HCT116 (cell line): ENCODE measurements around the gene RENBP.

Experiments used
- EZH2 ChIP-seq: fragments of 200-600 bp; sonication (generic); IDR thresholded peaks from 2 replicates; pipeline ENCODE4 v1.6.1; 2017; ENCODE audit warnings: antibody characterized with exemption, mixed run types
- POLR2A ChIP-seq: IDR thresholded peaks from 2 replicates; pipeline ENCODE4 v1.7.0; 2011; ENCODE audit warnings: borderline replicate concordance; ENCODE audit not compliant: insufficient read depth, insufficient read length; ENCODE audit errors: extremely low read depth
- YY1 ChIP-seq: IDR thresholded peaks from 2 replicates; pipeline ENCODE4 v1.6.1; 2011; ENCODE audit warnings: low read length, low read depth, moderate library complexity, mild to moderate bottlenecking; ENCODE audit not compliant: insufficient replicate concordance; ENCODE audit errors: extremely low read depth
- TF ChIP-seq, protein P1 (sequence below), 3 experiments: fragments of 200-600 bp in 1 of 3; sonication (generic) in 1 of 3; IDR thresholded peaks in 2 of 3; conservative IDR thresholded peaks in 1 of 3; 2 replicates each; pipeline ENCODE4 v1.5.1; 2012 to 2017; ENCODE audit warnings: low read depth in 2 of 3, low read length in 2 of 3, antibody characterized with exemption in 1 of 3, borderline replicate concordance in 1 of 3, control low read depth in 1 of 3, mild to moderate bottlenecking in 1 of 3, mixed read lengths in 1 of 3, mixed run types in 1 of 3, moderate library complexity in 1 of 3; ENCODE audit not compliant: insufficient read depth in 1 of 3
- TF ChIP-seq, protein P2 (sequence below): IDR thresholded peaks from 2 replicates; pipeline ENCODE4 v1.6.1; 2012; ENCODE audit warnings: low read depth

DNA sequence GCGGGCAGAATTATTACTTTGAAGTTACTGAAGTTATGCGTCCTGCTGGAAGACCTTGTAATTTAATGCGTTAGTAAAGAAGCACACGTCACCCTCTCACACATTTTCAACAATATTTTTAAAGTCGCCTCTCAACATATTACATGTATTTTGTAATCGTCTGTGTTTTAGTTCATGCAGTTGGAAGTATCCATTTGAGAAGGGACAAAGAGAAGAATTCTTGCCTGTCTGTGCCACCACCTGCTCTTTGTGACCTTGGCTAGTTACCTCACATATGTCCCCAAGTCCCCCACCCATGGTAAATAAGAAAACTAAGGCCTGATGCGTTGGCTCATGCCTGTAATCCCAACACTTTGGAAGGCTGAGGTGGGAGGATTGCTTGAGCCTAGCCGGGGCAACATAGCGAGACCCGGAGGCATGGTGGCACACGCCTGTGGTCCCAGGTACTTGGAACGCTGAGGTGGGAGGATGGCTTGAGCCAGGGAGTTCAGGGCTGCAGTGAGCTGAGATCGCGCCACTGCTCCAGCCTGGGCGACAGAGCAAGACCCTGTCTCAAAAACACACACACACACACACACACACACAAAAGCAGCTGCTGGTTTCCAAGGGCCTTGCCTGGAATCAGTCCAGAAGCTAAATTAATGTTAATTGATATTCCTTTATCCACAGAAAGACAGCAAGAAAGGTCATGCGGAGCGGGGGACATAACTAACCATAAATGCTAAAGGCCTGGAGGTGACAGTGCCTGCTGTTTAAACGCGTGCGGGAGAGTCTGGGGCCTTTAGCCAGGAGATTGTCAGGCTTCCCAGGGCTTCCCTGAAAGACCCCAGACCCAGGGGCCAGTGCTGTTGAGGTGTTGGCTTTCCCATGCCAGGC, 28.9 kb upstream of the RENBP start:
- TF ChIP-seq, protein P1, sequence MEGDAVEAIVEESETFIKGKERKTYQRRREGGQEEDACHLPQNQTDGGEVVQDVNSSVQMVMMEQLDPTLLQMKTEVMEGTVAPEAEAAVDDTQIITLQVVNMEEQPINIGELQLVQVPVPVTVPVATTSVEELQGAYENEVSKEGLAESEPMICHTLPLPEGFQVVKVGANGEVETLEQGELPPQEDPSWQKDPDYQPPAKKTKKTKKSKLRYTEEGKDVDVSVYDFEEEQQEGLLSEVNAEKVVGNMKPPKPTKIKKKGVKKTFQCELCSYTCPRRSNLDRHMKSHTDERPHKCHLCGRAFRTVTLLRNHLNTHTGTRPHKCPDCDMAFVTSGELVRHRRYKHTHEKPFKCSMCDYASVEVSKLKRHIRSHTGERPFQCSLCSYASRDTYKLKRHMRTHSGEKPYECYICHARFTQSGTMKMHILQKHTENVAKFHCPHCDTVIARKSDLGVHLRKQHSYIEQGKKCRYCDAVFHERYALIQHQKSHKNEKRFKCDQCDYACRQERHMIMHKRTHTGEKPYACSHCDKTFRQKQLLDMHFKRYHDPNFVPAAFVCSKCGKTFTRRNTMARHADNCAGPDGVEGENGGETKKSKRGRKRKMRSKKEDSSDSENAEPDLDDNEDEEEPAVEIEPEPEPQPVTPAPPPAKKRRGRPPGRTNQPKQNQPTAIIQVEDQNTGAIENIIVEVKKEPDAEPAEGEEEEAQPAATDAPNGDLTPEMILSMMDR (IDR thresholded peaks at IDR 0.05 in 2 of 3, conservative IDR thresholded peaks at IDR 0.05 in 1 of 3; ENCODE audit: borderline replicate concordance in 1 of 3, insufficient read depth in 1 of 3, low read depth in 2 of 3, low read length in 2 of 3), result no peak
- TF ChIP-seq EZH2, result no peak
- TF ChIP-seq POLR2A, result no peak
- TF ChIP-seq YY1, result no peak
- TF ChIP-seq, protein P2, sequence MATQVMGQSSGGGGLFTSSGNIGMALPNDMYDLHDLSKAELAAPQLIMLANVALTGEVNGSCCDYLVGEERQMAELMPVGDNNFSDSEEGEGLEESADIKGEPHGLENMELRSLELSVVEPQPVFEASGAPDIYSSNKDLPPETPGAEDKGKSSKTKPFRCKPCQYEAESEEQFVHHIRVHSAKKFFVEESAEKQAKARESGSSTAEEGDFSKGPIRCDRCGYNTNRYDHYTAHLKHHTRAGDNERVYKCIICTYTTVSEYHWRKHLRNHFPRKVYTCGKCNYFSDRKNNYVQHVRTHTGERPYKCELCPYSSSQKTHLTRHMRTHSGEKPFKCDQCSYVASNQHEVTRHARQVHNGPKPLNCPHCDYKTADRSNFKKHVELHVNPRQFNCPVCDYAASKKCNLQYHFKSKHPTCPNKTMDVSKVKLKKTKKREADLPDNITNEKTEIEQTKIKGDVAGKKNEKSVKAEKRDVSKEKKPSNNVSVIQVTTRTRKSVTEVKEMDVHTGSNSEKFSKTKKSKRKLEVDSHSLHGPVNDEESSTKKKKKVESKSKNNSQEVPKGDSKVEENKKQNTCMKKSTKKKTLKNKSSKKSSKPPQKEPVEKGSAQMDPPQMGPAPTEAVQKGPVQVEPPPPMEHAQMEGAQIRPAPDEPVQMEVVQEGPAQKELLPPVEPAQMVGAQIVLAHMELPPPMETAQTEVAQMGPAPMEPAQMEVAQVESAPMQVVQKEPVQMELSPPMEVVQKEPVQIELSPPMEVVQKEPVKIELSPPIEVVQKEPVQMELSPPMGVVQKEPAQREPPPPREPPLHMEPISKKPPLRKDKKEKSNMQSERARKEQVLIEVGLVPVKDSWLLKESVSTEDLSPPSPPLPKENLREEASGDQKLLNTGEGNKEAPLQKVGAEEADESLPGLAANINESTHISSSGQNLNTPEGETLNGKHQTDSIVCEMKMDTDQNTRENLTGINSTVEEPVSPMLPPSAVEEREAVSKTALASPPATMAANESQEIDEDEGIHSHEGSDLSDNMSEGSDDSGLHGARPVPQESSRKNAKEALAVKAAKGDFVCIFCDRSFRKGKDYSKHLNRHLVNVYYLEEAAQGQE, result no peak
